Heart left ventricle (tissue), 13 donors: Measurements from ENCODE around the gene GAS7.

ENCODE experiments used
- POLR2A ChIP-seq, 2 donors: fragments of 450-650 bp; IDR thresholded peaks; one replicate each; pipeline ENCODE4 v1.6.1; 2017; ENCODE audit warnings: antibody characterized with exemption in 2 of 2, mild to moderate bottlenecking in 2 of 2, moderate library complexity in 2 of 2
- TF ChIP-seq, protein P1 (sequence below), 12 donors: fragments of 200-600 bp; sonication (generic) in 4 of 12; IDR thresholded peaks; one replicate each; pipeline versions ENCODE4 v1.5.0 to v1.8.0; 2018 to 2022; ENCODE audit warnings: antibody characterized with exemption in 12 of 12, mild to moderate bottlenecking in 5 of 12
- donor health status: ischemic (EF 13 %, LVEDD 7.1; RV severe dilation, severe dysfunction).
- donor health status: DM: no; HTN: yes; CAD: no.
- donor health status: DM: no; HTN: no; CAD: no.
- donor health status: ischemic (EF 25% LVEDD 6.9; RV normal size, moderate dysfunction).
- donor health status: ischemic (EF 25% LVEDD 5.7; RV mildly dilated, moderate dysfunction).
- donor health status: ischemic (EF 35%, LVEDD 5.7; RV mildly dilated, moderate dysfunction).
- donor health status: nonischemic (EF 11% LVEDD 7.7; RV severe dilation, severe dysfunction).
- donor health status: DM: yes; HTN: yes; CAD: no.
- donor health status: PGD.
- donor health status: ischemic (EF 29% LVEDD 5.4; RV normal size, mild dysfunction).
- donor health status: nonischemic (EF 23%, LVEDD 6.1; RV moderate dilation, normal function).

DNA sequence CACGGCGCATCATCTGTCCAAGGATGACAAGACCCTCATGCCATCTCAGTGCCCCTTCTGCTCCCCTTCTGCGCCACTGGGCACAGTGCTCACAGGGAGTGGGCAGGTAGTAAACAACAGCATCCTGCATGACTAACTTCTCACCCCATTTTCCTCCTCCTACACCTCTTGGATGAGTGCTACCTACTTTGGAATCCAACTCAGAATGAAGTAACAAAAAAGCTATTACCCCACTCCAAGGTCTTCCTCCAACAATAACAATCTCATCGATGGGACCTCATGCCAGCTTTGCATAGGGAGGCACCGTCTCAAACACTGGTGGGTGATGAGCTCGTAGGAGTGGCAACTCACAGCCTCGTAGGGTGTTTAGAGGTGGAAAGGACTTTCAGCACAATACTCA is 194.7 kb downstream of the GAS7 start:
- TF ChIP-seq, protein P1, sequence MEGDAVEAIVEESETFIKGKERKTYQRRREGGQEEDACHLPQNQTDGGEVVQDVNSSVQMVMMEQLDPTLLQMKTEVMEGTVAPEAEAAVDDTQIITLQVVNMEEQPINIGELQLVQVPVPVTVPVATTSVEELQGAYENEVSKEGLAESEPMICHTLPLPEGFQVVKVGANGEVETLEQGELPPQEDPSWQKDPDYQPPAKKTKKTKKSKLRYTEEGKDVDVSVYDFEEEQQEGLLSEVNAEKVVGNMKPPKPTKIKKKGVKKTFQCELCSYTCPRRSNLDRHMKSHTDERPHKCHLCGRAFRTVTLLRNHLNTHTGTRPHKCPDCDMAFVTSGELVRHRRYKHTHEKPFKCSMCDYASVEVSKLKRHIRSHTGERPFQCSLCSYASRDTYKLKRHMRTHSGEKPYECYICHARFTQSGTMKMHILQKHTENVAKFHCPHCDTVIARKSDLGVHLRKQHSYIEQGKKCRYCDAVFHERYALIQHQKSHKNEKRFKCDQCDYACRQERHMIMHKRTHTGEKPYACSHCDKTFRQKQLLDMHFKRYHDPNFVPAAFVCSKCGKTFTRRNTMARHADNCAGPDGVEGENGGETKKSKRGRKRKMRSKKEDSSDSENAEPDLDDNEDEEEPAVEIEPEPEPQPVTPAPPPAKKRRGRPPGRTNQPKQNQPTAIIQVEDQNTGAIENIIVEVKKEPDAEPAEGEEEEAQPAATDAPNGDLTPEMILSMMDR (IDR thresholded peaks at IDR 0.05) = no peak
- TF ChIP-seq POLR2A (IDR thresholded peaks at IDR 0.05) = no peak
